MG63 (cell line): Measurements from ENCODE around the gene GNG4. TPM values are rescaled to one million over a fixed set of nuclear protein-coding genes. Genes with fewer than 3 reads are reported as not detected.
"Not testable (repeated sequence)": the region's sequence is repeated elsewhere in the genome, so short reads cannot be mapped to it uniquely, and the experiment has no call there.

Experiments
- DNase-seq: peaks from one replicate; pipeline ENCODE4 v3.0.0-alpha.2; 2020
- H3K27me3 ChIP-seq: fragments of 250-450 bp; sonication (Bioruptor Pico); 2 replicates; pipeline ENCODE4 v1.5.1; 2020; ENCODE audit warnings: mild to moderate bottlenecking, moderate library complexity
- H3K36me3 ChIP-seq: fragments of 250-450 bp; sonication (Bioruptor Pico); 2 replicates; pipeline ENCODE4 v1.5.1; 2020; ENCODE audit warnings: mild to moderate bottlenecking, moderate library complexity
- H3K4me3 ChIP-seq: fragments of 250-450 bp; sonication (Bioruptor Pico); 2 replicates; pipeline ENCODE4 v1.5.1; 2020; ENCODE audit warnings: mild to moderate bottlenecking, moderate library complexity
- H3K9me3 ChIP-seq: fragments of 250-450 bp; sonication (Bioruptor Pico); 2 replicates; pipeline ENCODE4 v1.5.1; 2020; ENCODE audit warnings: mild to moderate bottlenecking, moderate library complexity
- total RNA-seq: library from RNA; depleted of rRNA; stranded (reverse); fragments of >200 nt; shearing (Covaris generic); gene quantifications from 2 replicates; pipeline ENCODE4 v1.2.3, GENCODE V29; 2014; ENCODE audit warnings: low replicate concordance

Gene GNG4
- total RNA-seq, 1 experiment from 2014 or later, result 6.1 TPM

DNA sequence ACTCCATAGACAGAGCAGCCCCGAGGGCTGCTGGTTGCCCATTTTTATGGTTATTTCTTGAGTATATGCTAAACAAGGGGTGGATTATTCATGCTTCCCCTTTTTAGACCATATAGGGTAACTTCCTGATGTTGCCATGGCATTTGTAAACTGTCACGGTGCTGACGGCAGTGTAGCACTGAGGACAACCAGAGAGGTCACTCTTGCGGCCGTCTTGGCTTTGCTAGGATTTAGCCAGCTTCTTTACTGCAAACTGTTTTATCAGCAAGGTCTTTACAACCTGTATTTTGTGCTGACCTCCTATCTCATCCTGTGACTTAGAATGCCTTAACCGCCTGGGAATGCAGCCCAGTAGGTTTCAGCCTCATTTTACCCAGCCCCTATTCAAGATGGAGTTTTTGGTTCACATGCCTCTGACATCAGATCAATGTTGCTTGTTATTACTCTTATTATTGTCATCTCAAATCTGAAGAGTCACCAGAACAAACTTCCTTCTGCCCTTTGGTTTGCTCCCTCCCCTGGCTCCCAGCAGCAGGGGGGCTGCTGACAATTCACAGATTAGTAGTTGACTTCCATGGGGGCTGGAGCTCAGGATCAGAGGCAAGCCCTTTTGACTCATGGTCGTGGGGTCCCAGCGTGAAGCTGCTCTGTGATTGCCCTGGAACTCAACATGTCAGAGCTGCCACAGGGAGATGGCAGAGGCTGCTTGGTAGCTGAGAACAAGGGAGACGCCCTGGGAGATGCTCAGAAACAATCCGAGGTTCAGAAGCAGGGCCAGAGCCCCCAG is 103.0 kb downstream of the GNG4 start:
- not testable (repeated sequence) for H3K27me3 ChIP-seq, H3K4me3 ChIP-seq, H3K9me3 ChIP-seq, H3K36me3 ChIP-seq, DNase-seq

DNA sequence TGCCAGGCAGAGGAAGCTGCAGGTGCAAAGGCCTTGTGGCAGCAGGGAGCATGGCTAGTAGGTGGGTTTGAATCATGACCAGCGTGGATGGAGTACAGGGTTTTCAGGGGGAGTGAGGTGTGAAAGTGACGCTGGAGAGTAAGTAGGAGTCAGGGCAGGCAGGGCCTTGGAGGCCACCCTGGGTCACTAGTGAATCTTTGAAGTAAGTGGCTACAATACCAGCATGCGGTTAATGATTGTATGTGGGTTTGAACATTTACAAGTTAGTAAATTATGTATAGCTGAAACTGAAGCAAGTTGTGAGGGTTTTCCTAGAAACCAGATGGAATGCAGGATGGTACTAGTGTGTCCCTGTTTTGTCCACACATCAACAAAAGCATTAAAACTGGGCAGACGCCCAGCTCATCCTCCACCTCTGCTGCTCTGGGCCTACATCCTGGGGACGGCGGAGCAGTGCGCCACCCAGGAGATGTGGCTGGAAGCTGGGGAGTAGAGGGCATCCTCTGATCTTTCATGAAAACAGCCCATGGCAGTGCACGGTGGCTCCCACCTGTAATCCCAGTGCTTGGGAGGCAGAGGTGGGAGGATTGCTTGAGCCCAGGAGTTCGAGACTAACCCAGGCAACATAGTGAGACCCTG is 104.2 kb downstream of the GNG4 start:
- no peak overlapping the region for H3K4me3 ChIP-seq
- no peaks in the 10 kb centered on the region for H3K36me3 ChIP-seq
- no peaks in the 10 kb centered on the region for H3K27me3 ChIP-seq
- H3K9me3 ChIP-seq, result no peaks in the 10 kb centered on the region
- no peak for DNase-seq

DNA sequence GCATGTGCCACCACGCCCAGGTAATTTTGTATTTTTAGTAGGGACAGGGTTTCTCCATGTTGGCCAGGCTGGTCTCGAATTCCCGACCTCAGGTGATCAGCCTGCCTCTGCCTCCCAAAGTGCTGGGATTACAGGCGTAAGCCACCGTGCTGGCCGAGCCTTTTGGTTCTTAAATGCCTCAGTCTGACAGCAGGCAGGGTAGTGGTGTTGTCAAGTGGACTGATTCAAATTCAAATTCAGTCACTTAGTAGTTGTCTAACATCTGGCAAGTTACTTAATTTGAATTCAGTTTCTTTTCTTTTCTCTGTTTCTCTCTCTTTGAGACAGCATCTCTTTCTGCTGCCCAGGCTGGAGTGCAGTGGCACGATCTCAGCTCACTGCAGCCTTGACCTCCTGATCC is 106.7 kb downstream of the GNG4 start:
- not testable (repeated sequence) for H3K36me3 ChIP-seq, H3K4me3 ChIP-seq, H3K27me3 ChIP-seq, H3K9me3 ChIP-seq, DNase-seq

DNA sequence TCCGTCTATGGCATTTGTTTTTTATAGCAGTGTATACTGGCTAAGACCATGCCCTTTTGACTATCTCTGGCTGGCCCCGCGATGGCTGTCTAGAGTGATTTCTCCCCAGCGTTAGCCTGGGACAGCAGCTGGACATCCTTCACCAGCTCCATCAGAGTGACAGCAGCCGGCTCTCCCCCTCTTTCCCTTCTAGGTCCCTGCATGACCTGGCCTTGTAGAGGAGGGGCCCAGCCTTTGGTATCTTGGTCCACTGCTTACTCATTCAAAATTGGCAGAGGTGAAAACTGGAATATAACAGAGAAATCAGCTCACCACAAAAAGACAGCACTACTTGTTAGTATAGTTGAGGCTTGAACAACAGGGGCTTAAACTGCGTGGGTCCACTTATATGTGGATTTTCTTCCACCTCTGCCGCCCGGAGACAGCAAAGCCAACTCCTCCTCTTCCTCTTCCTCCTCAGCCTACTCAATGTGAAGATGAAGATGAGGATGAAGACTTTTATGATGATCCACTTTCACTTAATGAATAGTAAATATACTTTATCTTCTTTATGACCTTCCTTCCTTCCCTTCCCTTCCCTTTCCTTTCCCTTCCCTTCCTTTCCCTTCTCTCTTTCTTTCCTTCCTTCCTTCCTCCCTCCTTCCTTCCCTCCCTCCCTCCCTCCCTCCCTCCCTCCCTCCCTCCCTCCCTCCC is 116.0 kb downstream of the GNG4 start:
- Histone ChIP-seq H3K9me3 (peaks cover 6% of the 10 kb centered on the region), H3K4me3 (no peak overlapping the region), H3K36me3 (peaks cover 4% of the 10 kb centered on the region), H3K27me3 (no peaks in the 10 kb centered on the region)
- DNase-seq, result peak; percentile 70

DNA sequence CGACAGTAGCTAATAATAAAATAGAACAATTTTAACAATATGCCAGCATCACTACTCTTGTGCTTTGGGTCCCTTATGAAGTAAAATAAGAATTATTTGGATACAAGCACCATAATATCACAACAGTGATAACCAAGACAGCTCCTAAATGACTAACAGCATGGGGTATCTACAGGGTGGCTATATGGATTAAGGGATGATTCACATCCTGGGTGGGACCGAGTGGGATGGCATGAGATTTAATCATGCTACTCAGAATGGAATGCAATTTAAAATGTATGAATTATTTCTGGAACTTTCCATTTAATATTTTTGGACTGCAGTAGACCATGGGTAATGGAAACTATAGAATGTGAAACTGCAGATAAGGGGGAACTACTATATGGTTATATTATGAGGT is 117.2 kb downstream of the GNG4 start:
- Histone ChIP-seq H3K9me3 (peaks cover 6% of the 10 kb centered on the region), H3K4me3 (no peak overlapping the region), H3K36me3 (peaks cover 4% of the 10 kb centered on the region), H3K27me3 (no peaks in the 10 kb centered on the region)
- peak; percentile 73 for DNase-seq

DNA sequence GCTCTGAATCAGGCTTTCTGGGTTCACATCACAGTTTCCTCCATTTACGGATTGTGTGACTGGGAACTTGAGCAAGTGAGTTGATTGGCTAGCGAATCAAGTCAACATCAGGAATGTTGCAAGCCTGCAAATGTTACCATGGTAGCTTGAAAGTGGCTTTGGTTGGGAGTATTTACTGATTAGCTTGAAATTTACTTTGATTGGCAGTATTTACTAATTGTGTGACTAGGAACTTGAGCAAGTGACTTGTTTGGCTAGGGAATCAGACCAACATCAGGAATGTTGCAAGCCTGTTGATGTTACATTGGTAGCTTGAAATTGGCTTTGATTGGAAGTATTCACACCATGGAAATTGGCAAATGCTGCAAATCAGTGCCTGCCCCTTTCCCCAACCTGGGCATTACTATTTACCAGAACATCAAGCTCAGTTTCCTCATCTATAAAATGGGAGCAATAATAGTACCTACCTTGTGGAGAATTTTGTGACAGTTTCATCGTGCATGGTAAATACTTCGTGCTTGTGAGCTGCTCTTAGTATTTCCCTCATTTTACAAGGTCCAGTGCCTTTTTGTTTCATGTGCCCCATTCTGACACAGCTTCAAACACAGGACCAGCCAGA is 122.3 kb downstream of the GNG4 start:
- Histone ChIP-seq H3K4me3 (no peak overlapping the region), H3K27me3 (no peaks in the 10 kb centered on the region; the same call in 1 of the 2 replicates), H3K9me3 (peaks cover 6% of the 10 kb centered on the region), H3K36me3 (peaks cover 4% of the 10 kb centered on the region)
- no peak for DNase-seq

DNA sequence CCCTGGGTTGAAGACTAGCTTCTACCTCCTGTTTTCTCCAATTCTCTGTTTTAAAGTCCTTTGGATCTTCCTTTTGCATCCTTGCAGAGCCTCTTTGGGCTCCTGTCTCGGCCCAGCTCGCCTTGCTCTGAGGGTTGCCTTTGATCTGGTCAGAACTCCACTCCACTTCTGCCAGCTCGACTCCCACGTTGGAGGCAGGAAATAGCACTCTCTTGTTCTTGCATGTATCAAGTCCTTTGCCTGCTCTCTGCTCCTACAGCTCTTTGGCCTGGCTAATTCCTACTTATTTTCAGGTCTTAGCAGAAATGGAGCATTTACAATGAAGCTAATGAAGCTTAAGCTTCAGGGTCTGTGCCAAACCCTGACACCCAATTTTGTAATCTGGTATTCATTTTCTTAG is 124.3 kb downstream of the GNG4 start:
- no peaks in the 10 kb centered on the region for H3K36me3 ChIP-seq
- no peaks in the 10 kb centered on the region for H3K9me3 ChIP-seq
- no peak for DNase-seq
- no peaks in the 10 kb centered on the region; the same call in 1 of the 2 replicates for H3K27me3 ChIP-seq
- no peak overlapping the region for H3K4me3 ChIP-seq

DNA sequence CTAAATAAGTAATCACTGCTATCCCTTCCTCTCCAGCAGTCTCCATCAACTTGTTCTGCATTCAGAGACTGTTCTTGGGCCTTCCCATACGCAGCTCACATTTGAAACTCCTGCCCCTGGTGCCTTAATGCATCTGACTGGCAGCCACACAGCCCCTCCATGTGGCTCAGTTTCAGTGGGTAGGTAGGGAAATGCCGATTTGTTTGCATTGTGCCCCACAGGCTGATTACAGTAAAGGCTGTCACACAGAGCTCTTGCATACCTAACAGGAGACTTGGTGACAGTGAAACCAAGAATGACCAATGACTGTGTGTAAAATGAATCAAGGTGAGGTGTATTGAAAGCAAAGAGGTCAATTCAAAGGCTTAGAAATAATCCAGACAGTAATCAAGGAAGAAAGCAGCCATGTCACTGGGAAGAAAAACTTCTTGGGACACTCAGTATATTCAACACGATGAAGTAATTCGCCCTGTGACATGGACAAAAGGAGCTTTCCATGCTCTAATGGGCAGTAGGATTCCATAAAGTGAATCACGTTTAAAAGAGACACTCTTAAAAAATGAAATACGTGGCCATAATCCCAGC is 132.6 kb downstream of the GNG4 start:
- DNase-seq, result no peak
- no peak overlapping the region for H3K4me3 ChIP-seq
- no peaks in the 10 kb centered on the region for H3K27me3 ChIP-seq

DNA sequence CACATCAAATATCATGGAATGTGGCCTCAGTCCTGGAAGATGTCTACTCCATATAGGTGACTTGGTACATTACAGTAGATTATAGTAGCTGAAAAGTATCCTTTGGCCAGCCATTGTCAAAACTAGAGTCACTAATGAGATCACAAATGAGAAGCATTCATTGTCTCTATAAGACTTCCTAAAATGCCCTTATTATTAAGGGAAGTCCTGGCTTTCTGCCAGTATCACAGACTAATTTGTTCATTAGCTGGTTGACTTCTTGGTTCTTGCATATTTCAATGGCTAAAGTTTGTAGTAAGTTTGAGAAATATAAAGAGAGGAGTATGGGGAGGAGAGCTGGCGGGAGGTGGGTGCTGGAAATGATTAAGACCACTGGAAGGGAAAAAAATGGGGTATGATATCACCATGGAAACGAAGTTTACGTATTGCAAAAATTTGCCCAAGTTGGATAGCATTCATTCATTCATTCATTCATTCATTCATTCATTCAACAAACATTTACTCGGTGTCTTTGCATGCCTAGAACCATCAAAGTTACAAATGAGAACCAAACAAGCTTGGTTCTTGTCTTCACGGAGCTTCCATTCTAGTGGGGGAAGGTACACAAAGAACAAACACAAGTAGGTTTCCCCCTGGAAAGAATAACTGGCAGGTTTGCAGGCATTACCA is 133.6 kb downstream of the GNG4 start:
- H3K4me3 ChIP-seq, result no peak overlapping the region
- H3K9me3 ChIP-seq, result no peaks in the 10 kb centered on the region
- H3K36me3 ChIP-seq, result no peaks in the 10 kb centered on the region
- no peak for DNase-seq
- H3K27me3 ChIP-seq, result no peaks in the 10 kb centered on the region

More for the DNA sequence above, 132.6 kb downstream of the GNG4 start:
- no peaks in the 10 kb centered on the region for H3K9me3 ChIP-seq
- H3K36me3 ChIP-seq, result no peaks in the 10 kb centered on the region

DNA sequence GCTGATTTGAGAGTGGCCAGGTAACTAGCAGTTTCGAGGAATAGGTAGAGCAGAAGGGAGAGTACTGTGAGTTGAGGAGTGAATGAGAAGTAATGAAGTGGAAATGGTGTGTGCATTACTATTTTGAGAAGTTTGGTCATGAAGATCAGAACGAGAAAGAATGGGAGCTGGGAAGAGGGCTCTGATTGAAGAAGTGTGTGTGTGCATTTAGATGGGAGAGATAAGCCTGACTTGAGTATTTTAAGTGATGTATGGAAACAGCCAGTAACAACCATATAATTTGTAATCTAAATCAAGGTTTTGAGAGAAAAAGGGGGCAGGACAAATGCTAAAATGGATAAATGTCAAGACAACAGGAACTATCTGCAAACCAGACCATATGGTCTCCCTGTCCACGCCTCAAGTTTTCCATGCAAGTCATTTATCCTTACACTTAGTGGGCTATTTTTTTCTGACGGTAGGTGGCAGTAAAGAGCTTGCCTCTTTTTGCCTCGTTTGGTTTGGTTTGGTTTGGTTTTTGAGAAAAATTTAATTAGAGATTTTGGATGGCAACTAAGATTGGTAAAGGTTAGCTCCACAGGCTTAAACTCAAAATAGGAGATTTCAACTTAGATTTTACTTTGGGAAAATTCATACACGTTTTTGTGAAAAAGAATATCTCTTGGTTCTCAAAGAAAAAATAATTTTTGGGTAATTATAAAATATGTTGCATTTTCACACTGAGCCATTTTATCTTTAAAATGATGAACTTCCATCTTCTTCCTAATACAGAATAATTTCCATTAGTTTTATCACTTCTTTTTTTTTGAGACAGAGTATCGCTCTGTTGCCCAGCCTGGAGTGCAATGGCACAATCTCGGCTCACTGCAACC is 135.9 kb downstream of the GNG4 start:
- no peak overlapping the region for H3K4me3 ChIP-seq
- no peaks in the 10 kb centered on the region for H3K9me3 ChIP-seq
- no peak for DNase-seq
- H3K36me3 ChIP-seq, result no peaks in the 10 kb centered on the region
- no peaks in the 10 kb centered on the region for H3K27me3 ChIP-seq

DNA sequence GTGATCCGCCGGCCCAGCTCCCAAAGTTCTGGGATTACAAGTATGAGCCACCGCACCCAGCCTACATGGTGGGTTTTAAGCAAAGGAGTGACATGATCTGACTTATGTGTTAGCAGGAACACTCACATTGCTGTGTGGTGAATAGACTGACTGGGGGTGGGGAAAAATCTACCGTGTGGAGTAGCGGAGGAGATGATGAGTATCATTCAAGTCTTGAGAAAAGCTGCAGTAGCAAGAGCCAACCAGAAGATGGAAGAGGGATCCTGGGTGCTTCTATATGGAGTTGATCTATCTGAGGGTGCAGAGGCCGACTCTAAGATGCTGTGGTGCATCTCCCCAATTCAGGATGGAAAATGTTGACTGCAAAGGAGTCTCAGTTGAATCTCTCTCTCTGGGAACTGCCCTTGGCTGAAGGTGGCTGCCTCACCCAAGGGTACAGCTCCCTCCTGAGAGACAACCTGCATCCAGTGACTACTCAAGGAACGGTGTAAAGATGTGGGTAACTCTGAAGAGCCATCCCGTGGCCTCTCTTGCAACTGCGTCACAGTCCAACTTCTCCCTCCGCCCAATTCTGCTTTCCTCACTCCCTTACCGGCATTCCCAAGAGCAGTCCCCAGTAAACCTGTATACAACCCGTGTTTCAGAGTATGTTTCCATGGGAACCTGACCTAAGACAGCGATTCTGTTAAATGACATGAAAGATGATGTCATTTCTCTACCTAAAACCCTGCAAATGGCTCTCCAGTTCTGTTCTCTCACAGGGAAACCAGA is 137.9 kb downstream of the GNG4 start:
- Histone ChIP-seq H3K4me3 (no peak overlapping the region), H3K9me3 (no peaks in the 10 kb centered on the region), H3K36me3 (no peaks in the 10 kb centered on the region), H3K27me3 (no peaks in the 10 kb centered on the region)
- no peak for DNase-seq

DNA sequence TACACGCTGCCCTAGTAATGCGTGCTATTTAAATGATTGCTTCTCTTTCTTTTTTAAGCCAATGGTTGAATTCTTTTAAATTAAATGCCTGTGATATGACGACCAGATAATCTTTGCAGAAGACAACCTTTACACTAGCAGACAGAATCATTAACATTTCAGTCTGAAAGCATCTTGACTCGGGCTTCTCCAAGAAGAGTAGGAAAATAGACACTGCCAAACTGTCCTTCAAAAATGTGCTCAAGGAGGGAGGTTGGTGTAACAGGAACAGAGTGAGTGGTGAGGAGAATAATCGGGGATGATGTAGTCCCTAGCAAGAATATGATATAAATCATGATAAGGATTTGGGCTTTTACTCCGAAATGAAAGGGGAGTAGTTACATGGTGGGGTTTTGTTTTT is 138.8 kb downstream of the GNG4 start:
- no peaks in the 10 kb centered on the region for H3K9me3 ChIP-seq
- H3K36me3 ChIP-seq, result no peaks in the 10 kb centered on the region
- DNase-seq, result no peak
- no peak overlapping the region for H3K4me3 ChIP-seq
- no peaks in the 10 kb centered on the region for H3K27me3 ChIP-seq

DNA sequence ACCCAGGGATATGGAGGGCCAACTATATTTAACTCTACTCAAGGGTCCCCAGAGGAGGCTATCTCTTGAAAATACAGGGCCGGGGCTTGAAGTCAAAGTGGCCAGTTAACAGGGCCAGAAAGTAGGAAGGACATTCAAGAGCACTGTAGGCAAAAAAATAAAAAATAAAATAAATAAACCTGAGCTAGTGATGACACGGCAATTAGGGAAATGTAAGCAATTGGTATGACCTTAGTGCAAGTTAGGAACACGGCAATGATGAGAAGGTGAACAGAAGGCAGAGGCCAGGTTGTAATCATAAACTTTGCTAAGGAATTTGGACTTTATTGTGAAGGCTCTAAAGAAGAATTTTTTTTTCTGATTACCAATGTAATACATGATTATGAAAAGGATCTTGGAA is 142.0 kb downstream of the GNG4 start:
- H3K36me3 ChIP-seq, result no peaks in the 10 kb centered on the region
- H3K27me3 ChIP-seq, result no peaks in the 10 kb centered on the region
- H3K9me3 ChIP-seq, result no peaks in the 10 kb centered on the region
- no peak for DNase-seq
- no peak overlapping the region for H3K4me3 ChIP-seq

DNA sequence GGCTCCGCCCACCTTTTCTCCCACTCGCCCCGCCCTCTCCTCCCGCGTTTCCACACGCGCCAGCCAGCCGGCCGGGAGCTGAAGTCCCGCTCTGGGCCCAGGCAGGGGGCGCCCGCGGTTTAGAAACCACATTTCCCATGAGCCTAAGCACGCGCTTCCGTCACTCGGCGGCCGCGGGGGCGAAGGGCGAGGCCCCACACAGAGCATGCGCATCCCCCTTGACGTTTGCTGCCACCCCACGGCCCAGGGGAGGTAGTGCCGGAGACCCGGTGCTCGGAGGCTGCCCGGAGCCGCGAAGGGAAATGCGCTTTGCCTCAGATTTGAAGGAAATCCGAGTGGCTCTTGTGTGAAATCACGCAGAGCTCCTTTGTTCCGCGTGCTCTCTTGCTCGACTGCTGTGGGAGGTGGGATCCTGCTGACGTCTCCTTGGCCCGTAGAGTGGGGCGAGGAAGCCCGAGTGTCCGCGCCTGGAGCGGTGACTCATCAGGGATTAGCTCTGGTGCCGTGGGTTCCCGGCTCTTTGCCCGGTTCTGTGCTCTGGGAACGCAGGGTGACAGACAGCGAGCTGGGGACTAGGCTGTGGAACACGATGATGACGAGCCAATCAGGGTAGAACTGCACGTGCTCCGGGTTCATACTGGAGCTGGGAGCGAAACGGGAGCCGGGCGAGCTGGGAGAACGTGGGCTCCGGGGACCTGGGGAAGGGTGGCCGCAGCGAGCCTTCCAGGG is 144.9 kb downstream of the GNG4 start:
- H3K4me3 ChIP-seq, result peak overlapping the region; percentile 60

More for the DNA sequence above, 144.9 kb downstream of the GNG4 start:
- peak; percentile 99 for DNase-seq
- Histone ChIP-seq H3K27me3 (no peaks in the 10 kb centered on the region), H3K36me3 (peaks cover 8% of the 10 kb centered on the region), H3K9me3 (no peaks in the 10 kb centered on the region)
